Fibroblast of villous mesenchyme (primary cell): ENCODE measurements around the gene KRT39. TPM values are rescaled to one million over a fixed set of nuclear protein-coding genes. Genes with fewer than 3 reads are reported as not detected.

ENCODE experiments used
- DNase-seq: peaks from one replicate; pipeline ENCODE4 v3.0.0-alpha.2; 2010; ENCODE audit warnings: low read depth
- H3K4me3 ChIP-seq: 2 replicates; pipeline ENCODE4 v1.5.1; 2011; ENCODE audit warnings: low read depth, mild to moderate bottlenecking, low read length
- CTCF ChIP-seq: IDR thresholded peaks from 2 replicates; pipeline ENCODE4 v1.5.1; 2012; ENCODE audit warnings: low read depth, mild to moderate bottlenecking, low read length; ENCODE audit not compliant: insufficient read depth
- total RNA-seq: library from RNA; depleted of rRNA; stranded (reverse); fragments of >200 nt; gene quantifications from 2 replicates; pipeline ENCODE4 v1.2.3, GENCODE V29; 2012

KRT39 gene
- total RNA-seq, 1 donor, result not detected

GRCh38 chr17:40949418-40949817 lies 17.3 kb downstream of the KRT39 start:
- TF ChIP-seq CTCF, result no peak
- DNase-seq, result no peak
- H3K4me3 ChIP-seq, result no peak overlapping the region

DNA sequence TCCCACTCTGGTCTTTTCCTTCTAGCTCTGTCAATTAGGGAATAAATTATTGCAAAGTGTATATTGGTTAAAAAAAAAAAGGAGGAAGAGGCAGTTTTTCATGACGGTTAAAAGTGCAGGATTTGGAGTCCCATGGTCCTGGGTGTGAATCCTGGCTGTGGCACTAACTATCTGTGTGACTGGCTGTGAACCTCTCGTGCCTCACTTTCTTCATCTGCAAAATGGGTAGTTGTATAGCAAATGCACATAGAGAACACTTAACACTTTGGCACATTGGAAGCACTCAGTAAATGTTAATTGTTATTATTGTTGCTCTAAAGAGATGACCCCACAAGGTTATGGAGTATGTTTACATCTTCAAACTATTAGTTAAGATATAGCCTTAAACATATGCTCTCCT lies 18.8 kb downstream of the KRT39 start:
- no peak for DNase-seq
- H3K4me3 ChIP-seq, result no peak overlapping the region
- no peak for TF ChIP-seq CTCF

- no peak for DNase-seq
- no peak for TF ChIP-seq CTCF
- H3K4me3 ChIP-seq, result no peak overlapping the region
Measured at GRCh38 chr17:40945414-40945813, 21.3 kb downstream of the KRT39 start.

GRCh38 chr17:40944531-40944930 lies 22.2 kb downstream of the KRT39 start:
- DNase-seq, result no peak
- no peak for TF ChIP-seq CTCF
- H3K4me3 ChIP-seq, result no peak overlapping the region

DNA sequence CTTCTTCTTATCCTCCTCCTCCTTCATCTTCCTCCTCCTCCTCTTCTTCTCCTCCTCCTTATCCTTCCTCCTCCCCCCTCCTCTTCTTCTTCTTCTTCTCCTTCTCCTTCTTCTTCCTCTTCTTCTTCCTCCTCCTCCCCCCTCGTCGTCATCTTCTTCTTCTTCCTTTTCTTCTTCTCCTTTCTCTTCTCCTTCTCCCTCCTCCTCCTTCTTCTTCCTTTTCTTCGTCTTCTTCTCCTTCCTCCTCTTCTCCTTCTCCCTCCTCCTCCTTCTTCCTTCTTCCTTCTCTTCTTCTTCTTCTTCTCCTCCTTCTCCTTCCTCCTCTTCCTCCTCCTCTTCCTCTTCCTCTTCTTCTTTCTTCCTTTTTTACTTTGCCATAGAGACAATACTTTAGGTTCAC lies 24.2 kb downstream of the KRT39 start:
- DNase-seq, result no peak
- no peak overlapping the region for H3K4me3 ChIP-seq
- TF ChIP-seq CTCF, result no peak

DNA sequence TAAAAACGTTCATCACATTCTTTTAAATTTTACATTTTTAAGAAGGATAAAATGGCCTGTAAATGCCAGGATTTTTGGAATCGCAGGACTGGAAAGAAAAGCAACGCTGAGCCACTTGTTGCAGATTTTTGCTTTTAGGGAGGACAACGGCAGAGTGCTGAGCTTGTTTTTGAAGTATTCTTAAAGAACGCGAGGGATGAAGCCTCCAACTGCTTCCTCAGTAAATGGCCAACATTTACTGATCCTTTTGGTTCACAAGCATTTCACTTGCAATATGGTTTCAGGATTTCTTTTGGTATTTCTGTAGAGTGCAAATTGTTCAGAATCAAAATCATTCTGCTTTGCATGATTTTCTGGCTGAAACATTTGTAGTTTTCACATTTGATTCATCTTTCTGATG lies 26.5 kb downstream of the KRT39 start:
- no peak overlapping the region for H3K4me3 ChIP-seq
- DNase-seq, result no peak
- TF ChIP-seq CTCF, result no peak

DNA sequence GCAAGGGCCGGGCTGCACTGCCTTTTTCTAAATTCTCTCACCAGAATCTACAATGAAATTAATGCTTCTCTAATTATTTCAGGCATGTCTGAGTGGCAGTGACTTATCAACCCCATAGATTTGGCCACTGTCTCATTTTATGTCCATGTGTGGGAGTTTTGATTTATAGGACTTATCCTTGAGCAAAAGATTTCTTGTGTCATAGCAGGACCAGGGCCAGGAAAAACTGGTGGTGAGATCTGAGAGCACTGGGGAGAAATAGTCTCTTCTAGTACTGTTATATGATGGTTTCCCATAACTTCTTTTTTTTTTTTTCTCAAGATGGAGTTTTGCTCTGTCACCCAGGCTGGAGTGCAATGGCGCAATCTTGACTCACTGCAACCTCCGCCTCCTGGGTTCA lies 27.8 kb downstream of the KRT39 start:
- TF ChIP-seq CTCF, result no peak
- peak; percentile 53 for DNase-seq
- no peak overlapping the region for H3K4me3 ChIP-seq
